Measurements from ENCODE around the gene EIF2D.
"Not testable (repeated sequence)": the region's sequence is repeated elsewhere in the genome, so short reads cannot be mapped to it uniquely, and the experiment has no call there.

EIF2D gene

GRCh38 chr1:206586501-206587445, 25.5 kb downstream of the EIF2D start:
- no peak for DNase-seq (ENCODE audit: low read depth)

- no peak for DNase-seq (ENCODE audit: low read depth)
Observed at GRCh38 chr1:206584683-206585082, 27.6 kb downstream of the EIF2D start.

- peak; percentile 66 for DNase-seq (ENCODE audit: low read depth)
Observed at GRCh38 chr1:206583707-206584648, 28.3 kb downstream of the EIF2D start.

- peak; percentile 29 for DNase-seq (ENCODE audit: low read depth)
Observed at GRCh38 chr1:206582971-206583706, 29.1 kb downstream of the EIF2D start.

GRCh38 chr1:206582537-206582936, 29.7 kb downstream of the EIF2D start:
- no peak for DNase-seq (ENCODE audit: low read depth)

GRCh38 chr1:206581571-206581981, 30.7 kb downstream of the EIF2D start:
- peak; percentile 75 for DNase-seq (ENCODE audit: low read depth)

- DNase-seq (ENCODE audit: low read depth), result not testable (repeated sequence)
Observed at GRCh38 chr1:206581114-206581497, 31.2 kb downstream of the EIF2D start.

GRCh38 chr1:206580438-206581113, 31.7 kb downstream of the EIF2D start:
- DNase-seq (ENCODE audit: low read depth), result no peak

- DNase-seq (ENCODE audit: low read depth), result peak; percentile 81
Observed at GRCh38 chr1:206579747-206580437, 32.4 kb downstream of the EIF2D start.

GRCh38 chr1:206578978-206579374, 33.3 kb downstream of the EIF2D start:
- DNase-seq (ENCODE audit: low read depth), result no peak

GRCh38 chr1:206578068-206578977, 33.9 kb downstream of the EIF2D start:
- no peak for DNase-seq (ENCODE audit: low read depth)

- DNase-seq (ENCODE audit: low read depth), result no peak
Observed at GRCh38 chr1:206577626-206578025, 34.6 kb downstream of the EIF2D start.

- DNase-seq (ENCODE audit: low read depth), result no peak
Observed at GRCh38 chr1:206575894-206576737, 36.1 kb downstream of the EIF2D start.

- no peak for DNase-seq (ENCODE audit: low read depth)
Observed at GRCh38 chr1:206575165-206575893, 36.9 kb downstream of the EIF2D start.

- no peak for DNase-seq (ENCODE audit: low read depth)
Observed at GRCh38 chr1:206573762-206574161, 38.5 kb downstream of the EIF2D start.

GRCh38 chr1:206573319-206573718, 38.9 kb downstream of the EIF2D start:
- no peak for DNase-seq (ENCODE audit: low read depth)

GRCh38 chr1:206572835-206573234, 39.4 kb downstream of the EIF2D start:
- DNase-seq (ENCODE audit: low read depth), result no peak

- no peak for DNase-seq (ENCODE audit: low read depth)
Observed at GRCh38 chr1:206570529-206570928, 41.7 kb downstream of the EIF2D start.
